ENCODE data around the gene FRAT1.

The FRAT1 gene

GRCh38 chr10:97298223-97298571 is 20.9 kb upstream of the FRAT1 start:
- TF ChIP-seq CTCF (IDR thresholded peaks at IDR 0.05) (no peak), ZFX (IDR thresholded peaks at IDR 0.05; ENCODE audit: borderline replicate concordance) (no peak)
- H3K27ac ChIP-seq: no peak overlapping the region

DNA sequence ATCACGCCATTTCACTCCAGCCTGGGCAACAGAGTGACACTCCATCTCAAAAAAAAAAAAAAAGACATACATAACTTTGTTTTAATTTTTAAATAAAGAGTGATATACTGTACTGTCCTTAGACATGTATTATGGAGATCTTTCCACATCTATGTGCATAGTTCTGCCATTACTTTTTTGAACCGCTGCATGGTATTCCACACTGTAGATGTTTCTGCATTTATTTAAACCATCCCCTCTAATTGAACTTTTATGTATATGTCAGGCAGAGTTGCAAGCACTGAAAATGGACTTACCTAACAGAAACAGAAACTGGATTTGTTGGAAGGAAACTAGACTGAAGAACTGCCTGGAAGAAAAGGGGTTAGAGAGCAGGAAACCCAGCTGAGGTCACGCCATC is 18.1 kb upstream of the FRAT1 start:
- TF ChIP-seq CTCF (IDR thresholded peaks at IDR 0.05): no peak
- no peak for TF ChIP-seq ZFX (IDR thresholded peaks at IDR 0.05; ENCODE audit: borderline replicate concordance)
- H3K27ac ChIP-seq: no peak overlapping the region

- H3K27ac ChIP-seq: no peak overlapping the region
- TF ChIP-seq ZFX (IDR thresholded peaks at IDR 0.05; ENCODE audit: borderline replicate concordance) (no peak), CTCF (IDR thresholded peaks at IDR 0.05) (no peak)
These were observed 16.8 kb upstream of the FRAT1 start for GRCh38 chr10:97302088-97302791.

DNA sequence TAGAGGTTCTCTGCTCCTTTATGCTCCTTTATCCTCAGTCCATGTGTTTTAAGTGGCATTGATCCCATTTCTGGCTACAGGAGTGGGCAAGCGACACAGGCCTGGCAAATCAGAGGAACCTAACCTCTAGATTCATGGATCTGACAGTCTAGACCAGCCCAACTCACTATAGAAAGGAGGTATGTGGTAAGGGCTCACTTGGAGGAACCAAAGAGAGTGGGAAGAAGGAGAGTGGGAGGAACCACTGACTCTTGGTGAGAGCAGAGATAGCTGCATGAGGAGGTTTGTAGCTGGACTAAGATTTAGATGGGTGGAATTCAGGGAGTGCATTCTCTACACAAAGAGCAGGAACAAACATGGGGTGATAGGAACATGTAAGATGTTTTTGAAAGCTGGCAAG is 11.6 kb upstream of the FRAT1 start:
- TF ChIP-seq CTCF (IDR thresholded peaks at IDR 0.05): no peak
- TF ChIP-seq ZFX (IDR thresholded peaks at IDR 0.05; ENCODE audit: borderline replicate concordance): no peak
- H3K27ac ChIP-seq: no peak overlapping the region

DNA sequence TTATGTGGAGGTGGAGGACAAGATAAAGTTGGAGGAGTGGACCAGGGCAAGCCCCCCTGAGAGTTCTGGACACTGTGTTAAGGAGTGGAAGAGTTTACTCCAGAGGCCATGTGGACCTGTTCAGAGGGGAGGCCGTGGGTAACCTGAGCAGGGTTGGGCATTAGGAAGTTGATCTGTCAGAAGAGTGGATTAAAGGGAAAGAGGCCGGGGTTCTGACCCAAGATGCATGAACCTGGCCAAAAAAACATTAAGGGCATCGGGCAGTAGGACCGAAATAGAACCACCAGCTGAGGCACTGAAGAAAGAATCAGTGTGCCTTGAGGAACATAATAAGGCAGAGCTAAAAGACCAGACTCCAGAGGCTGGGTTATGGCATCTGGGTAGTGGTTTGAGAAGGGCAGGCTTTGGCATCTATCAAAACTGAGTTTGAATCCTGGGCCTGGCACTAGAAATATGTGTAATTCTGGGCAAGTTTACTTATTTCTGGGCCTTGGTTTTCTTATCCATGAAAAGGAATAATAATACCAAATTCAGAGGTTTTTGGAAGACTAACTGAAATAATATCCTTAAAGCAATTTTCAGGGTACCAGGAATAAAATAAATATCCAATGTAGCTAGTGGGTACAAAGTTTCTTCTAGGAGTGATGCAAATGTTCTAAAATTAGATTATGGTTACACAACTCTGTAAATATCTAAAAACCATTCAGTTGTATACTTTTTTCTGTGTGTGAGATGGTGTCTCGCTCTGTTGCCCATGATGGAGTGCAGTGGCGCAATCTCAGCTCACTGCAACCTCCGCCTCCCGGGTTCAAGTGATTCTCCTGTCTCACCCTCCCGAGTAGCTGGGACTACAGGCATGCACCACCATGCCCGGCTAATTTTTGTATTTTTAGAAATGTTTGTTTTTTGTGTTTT is 10.9 kb upstream of the FRAT1 start:
- H3K27ac ChIP-seq: no peak overlapping the region
- TF ChIP-seq CTCF (IDR thresholded peaks at IDR 0.05): no peak
- no peak for TF ChIP-seq ZFX (IDR thresholded peaks at IDR 0.05; ENCODE audit: borderline replicate concordance)

- TF ChIP-seq ZFX (IDR thresholded peaks at IDR 0.05; ENCODE audit: borderline replicate concordance) (no peak), CTCF (IDR thresholded peaks at IDR 0.05) (no peak)
- H3K27ac ChIP-seq: no peak overlapping the region
These were observed 7.9 kb upstream of the FRAT1 start for GRCh38 chr10:97311111-97311626.

DNA sequence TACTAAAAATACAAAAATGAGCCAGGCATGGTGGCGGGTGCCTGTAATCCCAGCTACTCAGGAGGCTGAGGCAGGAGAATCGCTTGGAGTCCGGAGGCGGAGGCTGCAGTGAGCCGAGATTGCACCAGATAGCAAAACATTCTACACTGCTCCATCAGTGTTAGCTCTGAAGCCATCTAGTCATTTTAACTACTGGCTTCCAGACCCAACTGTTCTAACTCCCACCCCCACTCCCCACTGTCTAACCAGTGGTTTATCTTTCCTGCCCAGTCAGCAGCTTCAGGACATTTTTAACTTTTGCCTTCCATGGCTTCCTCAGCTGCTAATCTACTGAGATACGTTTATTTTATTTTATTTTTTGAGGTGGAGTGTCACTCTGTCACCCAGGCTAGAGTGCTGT is 6.2 kb upstream of the FRAT1 start:
- TF ChIP-seq CTCF (IDR thresholded peaks at IDR 0.05): no peak
- TF ChIP-seq ZFX (IDR thresholded peaks at IDR 0.05; ENCODE audit: borderline replicate concordance): no peak
- H3K27ac ChIP-seq: no peak overlapping the region
